ENCODE measurements around the gene ANKH. TPM values are rescaled to one million over a fixed set of nuclear protein-coding genes. Genes with fewer than 3 reads are reported as not detected.

Gene ANKH
- total RNA-seq, 1 donor from 2014 or later: 30.9 TPM

DNA sequence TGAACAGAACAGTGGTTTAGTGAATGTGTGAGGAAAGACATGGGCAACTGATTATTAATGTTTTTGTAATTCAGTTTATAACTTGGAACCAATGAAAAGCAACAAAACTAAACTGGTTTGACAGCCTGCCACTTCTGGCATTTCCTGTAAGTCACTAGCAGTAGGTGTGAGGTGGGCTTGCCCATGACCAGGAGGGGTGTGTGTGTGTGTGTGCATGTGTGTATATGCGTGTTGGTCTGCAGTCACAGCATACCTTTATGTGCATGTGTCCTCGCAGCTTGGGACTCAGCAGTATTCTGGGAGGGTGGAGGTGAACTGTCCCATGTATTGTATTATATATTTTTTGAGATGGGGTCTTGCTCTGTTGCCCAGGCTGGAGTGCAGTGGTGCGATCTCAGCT lies 174.7 kb downstream of the ANKH start:
- TF ChIP-seq POLR2AphosphoS5 (IDR thresholded peaks at IDR 0.05; ENCODE audit: insufficient read depth in 1 of 2, low read depth in 1 of 2) (no peak), POLR2A (IDR thresholded peaks at IDR 0.05) (no peak), CTCF (IDR thresholded peaks at IDR 0.05) (no peak)
- Histone ChIP-seq H3K4me3 (no peak overlapping the region), H3K27ac (no peak overlapping the region), H3K4me1 (peaks cover 19% of the 10 kb centered on the region), H3K36me3 (peaks cover 0 to 32% of the 10 kb centered on the region in 2 donors), H3K9me3 (no peaks in the 10 kb centered on the region), H3K27me3 (no peaks in the 10 kb centered on the region)
- intact Hi-C loops (cut with DNase I): no loop called here
- DNase-seq (ENCODE audit: extremely low spot score in 2 of 2): no peak

- intact Hi-C loops (cut with DNase I): no loop called here
Measured at GRCh38 chr5:14696057-14696456, 175.5 kb downstream of the ANKH start.

DNA sequence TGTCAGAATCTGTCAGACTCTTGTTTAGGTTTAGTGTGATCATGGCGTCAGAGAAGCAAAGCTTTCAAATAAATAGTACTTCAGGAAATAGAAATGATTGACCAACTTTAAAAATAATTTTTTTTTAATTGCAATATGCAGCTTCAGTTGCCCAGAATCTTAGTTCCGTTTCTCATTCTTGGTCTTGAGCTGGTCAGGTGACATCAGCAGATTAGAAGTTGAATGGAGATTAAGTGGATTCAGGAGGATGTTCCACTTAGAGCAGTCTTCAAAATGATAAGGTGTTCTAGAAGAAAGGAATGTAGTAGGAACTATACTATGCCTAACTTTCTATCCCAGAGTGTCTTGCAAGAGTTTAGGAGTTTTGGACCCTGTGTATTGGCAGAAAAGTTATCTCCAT lies 176.4 kb downstream of the ANKH start:
- H3K4me1 ChIP-seq: peaks cover 3% of the 10 kb centered on the region
- no peak overlapping the region for H3K27ac ChIP-seq
- H3K27me3 ChIP-seq: no peaks in the 10 kb centered on the region
- no peaks in the 10 kb centered on the region for H3K9me3 ChIP-seq
- TF ChIP-seq POLR2AphosphoS5 (IDR thresholded peaks at IDR 0.05; ENCODE audit: insufficient read depth in 1 of 2, low read depth in 1 of 2) (no peak), CTCF (IDR thresholded peaks at IDR 0.05) (no peak), POLR2A (IDR thresholded peaks at IDR 0.05) (no peak)
- H3K36me3 ChIP-seq: peaks cover 0 to 47% of the 10 kb centered on the region in 2 donors
- intact Hi-C loops (cut with DNase I): no loop called here
- DNase-seq (ENCODE audit: extremely low spot score in 2 of 2): no peak
- no peak overlapping the region for H3K4me3 ChIP-seq

More at GRCh38 chr5:14696057-14696456, 175.5 kb downstream of the ANKH start:
- Histone ChIP-seq H3K36me3 (peaks cover 0 to 38% of the 10 kb centered on the region in 2 donors), H3K9me3 (no peaks in the 10 kb centered on the region), H3K27ac (no peak overlapping the region), H3K4me1 (peaks cover 12% of the 10 kb centered on the region), H3K4me3 (no peak overlapping the region), H3K27me3 (no peaks in the 10 kb centered on the region)
- no peak for DNase-seq (ENCODE audit: extremely low spot score in 2 of 2)
- TF ChIP-seq POLR2AphosphoS5 (IDR thresholded peaks at IDR 0.05; ENCODE audit: insufficient read depth in 1 of 2, low read depth in 1 of 2): no peak
- no peak for TF ChIP-seq POLR2A (IDR thresholded peaks at IDR 0.05)
- no peak for TF ChIP-seq CTCF (IDR thresholded peaks at IDR 0.05)

- H3K4me3 ChIP-seq: no peak overlapping the region
- peaks cover 0 to 62% of the 10 kb centered on the region in 2 donors for H3K36me3 ChIP-seq
- DNase-seq (ENCODE audit: extremely low spot score in 2 of 2): no peak
- H3K27me3 ChIP-seq: no peaks in the 10 kb centered on the region
- TF ChIP-seq CTCF (IDR thresholded peaks at IDR 0.05) (no peak), POLR2A (IDR thresholded peaks at IDR 0.05) (no peak), POLR2AphosphoS5 (IDR thresholded peaks at IDR 0.05; ENCODE audit: insufficient read depth in 1 of 2, low read depth in 1 of 2) (no peak)
- H3K27ac ChIP-seq: no peak overlapping the region
- H3K4me1 ChIP-seq: no peaks in the 10 kb centered on the region
- no peaks in the 10 kb centered on the region for H3K9me3 ChIP-seq
- intact Hi-C loops (cut with DNase I): no loop called here
Measured at GRCh38 chr5:14693070-14693469, 178.5 kb downstream of the ANKH start.

- no peak overlapping the region for H3K27ac ChIP-seq
- H3K4me3 ChIP-seq: no peak overlapping the region
- DNase-seq (ENCODE audit: extremely low spot score in 2 of 2): no peak
- TF ChIP-seq POLR2AphosphoS5 (IDR thresholded peaks at IDR 0.05; ENCODE audit: insufficient read depth in 1 of 2, low read depth in 1 of 2) (no peak), CTCF (IDR thresholded peaks at IDR 0.05) (no peak), POLR2A (IDR thresholded peaks at IDR 0.05) (no peak)
- intact Hi-C loops (cut with DNase I): no loop called here
- no peaks in the 10 kb centered on the region for H3K27me3 ChIP-seq
- peaks cover 0 to 56% of the 10 kb centered on the region in 2 donors for H3K36me3 ChIP-seq
- H3K9me3 ChIP-seq: no peaks in the 10 kb centered on the region
- H3K4me1 ChIP-seq: peaks cover 21% of the 10 kb centered on the region
Measured at GRCh38 chr5:14687023-14687665, 184.4 kb downstream of the ANKH start.
